GM10266 (cell line): Measurements from ENCODE around the gene HECW1.
A peak's percentile ranks its signal among the peaks of the same experiment; 100 is the strongest.

ENCODE experiments used
- DNase-seq: peaks from one replicate; pipeline ENCODE4 v3.0.0; 2012; ENCODE audit errors: extremely low spot score
- CTCF ChIP-seq: IDR thresholded peaks from 2 replicates; pipeline ENCODE4 v1.5.1; 2012; ENCODE audit warnings: mild to moderate bottlenecking, low read depth; ENCODE audit not compliant: control insufficient read depth, insufficient read depth; ENCODE audit errors: missing control alignments

The HECW1 gene

GRCh38 chr7:43096875-43097274, 15.6 kb upstream of the HECW1 start:
- no peak for DNase-seq
- no peak for TF ChIP-seq CTCF

GRCh38 chr7:43099750-43100149, 12.7 kb upstream of the HECW1 start:
- TF ChIP-seq CTCF: no peak
- DNase-seq: no peak

GRCh38 chr7:43104874-43105520, 7.5 kb upstream of the HECW1 start:
- no peak for TF ChIP-seq CTCF
- DNase-seq: no peak

GRCh38 chr7:43105521-43106120, 6.8 kb upstream of the HECW1 start:
- DNase-seq: no peak
- TF ChIP-seq CTCF: no peak

- peak; percentile 84 for TF ChIP-seq CTCF
- peak; percentile 72 for DNase-seq
Observed at GRCh38 chr7:43108255-43109011, 4.0 kb upstream of the HECW1 start.

- DNase-seq: no peak
Observed at GRCh38 chr7:43110791-43111535, 1.5 kb upstream of the HECW1 start.

More at GRCh38 chr7:43110791-43111535, 1.5 kb upstream of the HECW1 start:
- no peak for TF ChIP-seq CTCF
